Measurements from ENCODE around the gene XYLB. TPM values are rescaled to one million over a fixed set of nuclear protein-coding genes. Genes with fewer than 3 reads are reported as not detected.

Gene XYLB
- total RNA-seq, 2 donors from 2014 or later, result 7.8 to 49.8 TPM

GRCh38 chr3:38455639-38456430 is 109.2 kb downstream of the XYLB start:
- intact Hi-C loops (cut with DNase I), result no loop called here
- no peak for ATAC-seq

GRCh38 chr3:38457111-38458003 is 110.8 kb downstream of the XYLB start:
- peak overlapping the region in 3 of 4 donors; percentile 81 to 92 (median 90) for H3K27ac ChIP-seq
- ATAC-seq, result no peak
- DNase-seq, result peak; percentile 31 to 55 (median 42)
- TF ChIP-seq CTCF (IDR thresholded peaks at IDR 0.05) (peak in 2 of 7 experiments; percentile 6 to 7), POLR2A (IDR thresholded peaks at IDR 0.05) (no peak)
- peaks cover 64% of the 10 kb centered on the region for H3K4me1 ChIP-seq
- no peaks in the 10 kb centered on the region for H3K9me3 ChIP-seq
- intact Hi-C loops (cut with DNase I), result no loop called here
- no peaks in the 10 kb centered on the region for H3K36me3 ChIP-seq (replicated peaks in 1 of 2; ENCODE audit: insufficient read depth in 1 of 2, low read depth in 2 of 2)
- no peak overlapping the region for H3K4me3 ChIP-seq
- no peaks in the 10 kb centered on the region for H3K27me3 ChIP-seq
- 74 to 77% methylated on average over 8 to 9 of the region's 9 CpGs for WGBS, 2 donors

More at GRCh38 chr3:38455639-38456430, 109.2 kb downstream of the XYLB start:
- Histone ChIP-seq H3K27me3 (no peaks in the 10 kb centered on the region), H3K4me1 (peaks cover 58% of the 10 kb centered on the region), H3K27ac (peak overlapping the region; percentile 89 to 92 (median 90)), H3K4me3 (peak overlapping the region; percentile 48 to 62), H3K36me3 (replicated peaks in 1 of 2; ENCODE audit: insufficient read depth in 1 of 2, low read depth in 2 of 2) (no peaks in the 10 kb centered on the region), H3K9me3 (no peaks in the 10 kb centered on the region)
- TF ChIP-seq POLR2A (IDR thresholded peaks at IDR 0.05), result peak in 2 of 3 donors; percentile 38 to 80
- no peak for TF ChIP-seq CTCF (IDR thresholded peaks at IDR 0.05)
- 6 to 40% methylated on average over 3 to 15 of the region's 15 CpGs for WGBS, 2 donors
- DNase-seq, result no peak

- TF ChIP-seq POLR2A (IDR thresholded peaks at IDR 0.05), result peak; percentile 10 to 76 (median 67)
- no peak for TF ChIP-seq CTCF (IDR thresholded peaks at IDR 0.05)
- ATAC-seq (peak; percentile 76), DNase-seq (peak; percentile 87 to 91 (median 90))
- WGBS, 2 donors, result 24 to 62% methylated on average over 3 to 13 of the region's 13 CpGs
- Histone ChIP-seq H3K36me3 (replicated peaks in 1 of 2; ENCODE audit: insufficient read depth in 1 of 2, low read depth in 2 of 2) (no peaks in the 10 kb centered on the region), H3K27ac (peak overlapping the region; percentile 81 to 92 (median 88)), H3K27me3 (no peaks in the 10 kb centered on the region), H3K4me3 (no peak overlapping the region), H3K9me3 (no peaks in the 10 kb centered on the region), H3K4me1 (peaks cover 59% of the 10 kb centered on the region)
- intact Hi-C loops (cut with DNase I), result no loop called here
Measured at GRCh38 chr3:38458796-38459498, 112.4 kb downstream of the XYLB start.

- Histone ChIP-seq H3K36me3 (replicated peaks in 1 of 2; ENCODE audit: insufficient read depth in 1 of 2, low read depth in 2 of 2) (no peaks in the 10 kb centered on the region), H3K27me3 (no peaks in the 10 kb centered on the region), H3K27ac (peak overlapping the region; percentile 81 to 92 (median 88)), H3K9me3 (no peaks in the 10 kb centered on the region), H3K4me3 (no peak overlapping the region), H3K4me1 (peaks cover 59% of the 10 kb centered on the region)
- TF ChIP-seq CTCF (IDR thresholded peaks at IDR 0.05) (no peak), POLR2A (IDR thresholded peaks at IDR 0.05) (peak in 1 of 3 donors; percentile 11)
- DNase-seq, result peak in 1 of 4 donors; percentile 29
- intact Hi-C loops (cut with DNase I), result no loop called here
- ATAC-seq, result no peak
- WGBS, 2 donors, result 25 to 34% methylated on average over 1 to 10 of the region's 10 CpGs
Measured at GRCh38 chr3:38459499-38460048, 113.0 kb downstream of the XYLB start.
